GM12878 (cell line): ENCODE data around the gene PRDM1. TPM values are rescaled to one million over a fixed set of nuclear protein-coding genes. Genes with fewer than 3 reads are reported as not detected.

ENCODE experiments used
- BCL11A ChIP-seq: IDR thresholded peaks from 2 replicates; pipeline ENCODE4 v1.6.1; 2011; ENCODE audit warnings: low read depth, low read length
- MEF2A ChIP-seq: IDR thresholded peaks from 2 replicates; pipeline ENCODE4 v1.6.1; 2011; ENCODE audit warnings: low read depth, mild to moderate bottlenecking, low read length, moderate library complexity; ENCODE audit not compliant: insufficient read depth
- NFYB ChIP-seq: IDR thresholded peaks from 2 replicates; pipeline ENCODE4 v1.6.1; 2011; ENCODE audit warnings: low read depth, mild to moderate bottlenecking, low read length, improper control_type of control experiment, moderate library complexity; ENCODE audit not compliant: insufficient read depth
- RBBP5 ChIP-seq: fragments of 200-600 bp; sonication (generic); conservative IDR thresholded peaks from 2 replicates; pipeline ENCODE4 v1.6.1; 2016
- SIX5 ChIP-seq: IDR thresholded peaks from 2 replicates; pipeline ENCODE4 v1.6.1; 2011; ENCODE audit warnings: mild to moderate bottlenecking, low read depth, low read length, moderate library complexity; ENCODE audit not compliant: severe bottlenecking
- STAT1 ChIP-seq: fragments of 450-650 bp; conservative IDR thresholded peaks from 2 replicates; pipeline ENCODE4 v1.6.1; 2014; ENCODE audit warnings: antibody characterized with exemption, mild to moderate bottlenecking
- WRNIP1 ChIP-seq: IDR thresholded peaks from 2 replicates; pipeline ENCODE4 v1.6.1; 2011; ENCODE audit warnings: low read depth, low read length, improper control_type of control experiment, borderline replicate concordance
- polyA plus RNA-seq, 11 experiments: library from polyadenylated mRNA; depleted of rRNA in 4 of 11; unstranded in 6 of 11; stranded (reverse) in 5 of 11; fragments of >200 nt; fragmentation: Nextera tagmentation in 4 of 11; fragmentation: Illumina TruSeq in 1 of 11; extraction: Ambion mirVana in 4 of 11; extraction: Trizol in 1 of 11; gene quantifications; 1 replicate in 1 of 11; 2 replicates in 10 of 11; pipeline versions ENCODE4 v1.2.1 to v1.2.3, GENCODE V29; 2011 to 2016; ENCODE audit warnings: inconsistent platforms in 2 of 11, missing spikeins in 2 of 11, low read depth in 1 of 11
- total RNA-seq, 4 experiments: library from RNA; depleted of rRNA in 3 of 4; stranded (reverse); fragments of >200 nt in 3 of 4; fragmentation: Illumina TruSeq in 1 of 4; extraction: Trizol in 1 of 4; gene quantifications; 2 replicates each; pipeline versions ENCODE4 v1.2.1 to v1.2.3, GENCODE V29; 2013 to 2021
- TF ChIP-seq, protein P1 (sequence below): fragments of 450-650 bp; IDR thresholded peaks from 2 replicates; pipeline ENCODE4 v1.6.1; 2018; ENCODE audit warnings: borderline replicate concordance, mild to moderate bottlenecking; ENCODE audit not compliant: partially characterized antibody
- TF ChIP-seq, protein P2 (sequence below): fragments of 450-650 bp; IDR thresholded peaks from 2 replicates; pipeline ENCODE4 v1.6.1; 2017; ENCODE audit warnings: mild to moderate bottlenecking, moderate library complexity

Gene PRDM1
- total and polyA plus RNA-seq, 10 of the 15 experiments (the other 5 are each of a cell fraction or from before 2014, with no cell fraction given), result 1.9 to 15.8 (median 4.1) TPM

DNA sequence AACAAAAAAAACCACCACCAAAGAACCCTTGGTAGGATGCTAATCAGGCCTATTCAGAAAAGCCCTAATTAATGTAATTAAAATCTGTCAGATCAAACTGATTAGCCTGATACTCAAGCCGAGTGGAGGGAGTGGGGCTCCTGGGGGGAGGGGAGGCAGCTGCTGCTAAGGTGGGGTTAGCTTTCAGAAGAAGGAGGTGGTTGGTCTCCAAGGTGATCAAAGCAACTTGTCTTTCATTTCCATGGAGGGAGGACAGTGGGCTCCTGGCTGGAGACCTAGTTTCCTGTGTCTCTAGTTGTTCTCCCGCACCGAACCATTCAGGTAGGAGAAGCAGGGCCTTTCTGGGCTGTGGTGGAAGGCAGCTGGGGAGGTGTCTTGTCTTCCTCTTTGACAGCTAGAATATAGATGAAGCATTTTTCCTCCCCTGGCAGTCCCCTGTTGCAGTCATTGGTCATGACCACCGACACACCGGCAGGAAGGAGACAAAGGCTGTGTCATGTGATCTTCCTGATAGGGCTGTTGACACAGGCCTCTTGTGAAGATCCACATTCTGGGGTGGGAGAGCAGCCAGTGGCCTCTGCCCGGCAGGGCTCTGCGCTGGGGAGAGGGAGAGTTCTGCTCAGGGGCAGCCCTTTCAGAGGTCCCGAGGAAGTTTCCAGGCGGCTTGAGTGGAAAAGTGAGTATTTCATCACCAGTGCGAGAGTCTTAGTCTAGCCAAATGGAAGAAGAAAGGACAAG is 39.9 kb upstream of the PRDM1 start (continued):
- TF ChIP-seq, protein P1, sequence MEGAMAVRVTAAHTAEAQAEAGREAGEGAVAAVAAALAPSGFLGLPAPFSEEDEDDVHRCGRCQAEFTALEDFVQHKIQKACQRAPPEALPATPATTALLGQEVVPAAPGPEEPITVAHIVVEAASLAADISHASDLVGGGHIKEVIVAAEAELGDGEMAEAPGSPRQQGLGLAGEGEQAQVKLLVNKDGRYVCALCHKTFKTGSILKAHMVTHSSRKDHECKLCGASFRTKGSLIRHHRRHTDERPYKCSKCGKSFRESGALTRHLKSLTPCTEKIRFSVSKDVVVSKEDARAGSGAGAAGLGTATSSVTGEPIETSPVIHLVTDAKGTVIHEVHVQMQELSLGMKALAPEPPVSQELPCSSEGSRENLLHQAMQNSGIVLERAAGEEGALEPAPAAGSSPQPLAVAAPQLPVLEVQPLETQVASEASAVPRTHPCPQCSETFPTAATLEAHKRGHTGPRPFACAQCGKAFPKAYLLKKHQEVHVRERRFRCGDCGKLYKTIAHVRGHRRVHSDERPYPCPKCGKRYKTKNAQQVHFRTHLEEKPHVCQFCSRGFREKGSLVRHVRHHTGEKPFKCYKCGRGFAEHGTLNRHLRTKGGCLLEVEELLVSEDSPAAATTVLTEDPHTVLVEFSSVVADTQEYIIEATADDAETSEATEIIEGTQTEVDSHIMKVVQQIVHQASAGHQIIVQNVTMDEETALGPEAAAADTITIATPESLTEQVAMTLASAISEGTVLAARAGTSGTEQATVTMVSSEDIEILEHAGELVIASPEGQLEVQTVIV, result no peak
- TF ChIP-seq WRNIP1 (no peak), MEF2A (no peak), SIX5 (no peak), STAT1 (no peak), RBBP5 (no peak), BCL11A (no peak), NFYB (no peak)
- TF ChIP-seq, protein P2, sequence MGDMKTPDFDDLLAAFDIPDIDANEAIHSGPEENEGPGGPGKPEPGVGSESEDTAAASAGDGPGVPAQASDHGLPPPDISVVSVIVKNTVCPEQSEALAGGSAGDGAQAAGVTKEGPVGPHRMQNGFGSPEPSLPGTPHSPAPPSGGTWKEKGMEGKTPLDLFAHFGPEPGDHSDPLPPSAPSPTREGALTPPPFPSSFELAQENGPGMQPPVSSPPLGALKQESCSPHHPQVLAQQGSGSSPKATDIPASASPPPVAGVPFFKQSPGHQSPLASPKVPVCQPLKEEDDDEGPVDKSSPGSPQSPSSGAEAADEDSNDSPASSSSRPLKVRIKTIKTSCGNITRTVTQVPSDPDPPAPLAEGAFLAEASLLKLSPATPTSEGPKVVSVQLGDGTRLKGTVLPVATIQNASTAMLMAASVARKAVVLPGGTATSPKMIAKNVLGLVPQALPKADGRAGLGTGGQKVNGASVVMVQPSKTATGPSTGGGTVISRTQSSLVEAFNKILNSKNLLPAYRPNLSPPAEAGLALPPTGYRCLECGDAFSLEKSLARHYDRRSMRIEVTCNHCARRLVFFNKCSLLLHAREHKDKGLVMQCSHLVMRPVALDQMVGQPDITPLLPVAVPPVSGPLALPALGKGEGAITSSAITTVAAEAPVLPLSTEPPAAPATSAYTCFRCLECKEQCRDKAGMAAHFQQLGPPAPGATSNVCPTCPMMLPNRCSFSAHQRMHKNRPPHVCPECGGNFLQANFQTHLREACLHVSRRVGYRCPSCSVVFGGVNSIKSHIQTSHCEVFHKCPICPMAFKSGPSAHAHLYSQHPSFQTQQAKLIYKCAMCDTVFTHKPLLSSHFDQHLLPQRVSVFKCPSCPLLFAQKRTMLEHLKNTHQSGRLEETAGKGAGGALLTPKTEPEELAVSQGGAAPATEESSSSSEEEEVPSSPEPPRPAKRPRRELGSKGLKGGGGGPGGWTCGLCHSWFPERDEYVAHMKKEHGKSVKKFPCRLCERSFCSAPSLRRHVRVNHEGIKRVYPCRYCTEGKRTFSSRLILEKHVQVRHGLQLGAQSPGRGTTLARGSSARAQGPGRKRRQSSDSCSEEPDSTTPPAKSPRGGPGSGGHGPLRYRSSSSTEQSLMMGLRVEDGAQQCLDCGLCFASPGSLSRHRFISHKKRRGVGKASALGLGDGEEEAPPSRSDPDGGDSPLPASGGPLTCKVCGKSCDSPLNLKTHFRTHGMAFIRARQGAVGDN, result no peak
- TF ChIP-seq, all 136 proteins: peak for 0
